Epithelial cell of esophagus (primary cell): ENCODE measurements around the gene DNAH17.

Experiments
- DNase-seq: peaks from one replicate; pipeline ENCODE4 v3.0.0; 2010; ENCODE audit warnings: low read depth
- H3K4me3 ChIP-seq: 2 replicates; pipeline ENCODE4 v1.5.1; 2011; ENCODE audit warnings: mild to moderate bottlenecking, low read length, control low read depth
- CTCF ChIP-seq: IDR thresholded peaks from 2 replicates; pipeline ENCODE4 v1.5.1; 2011; ENCODE audit warnings: low read depth, mild to moderate bottlenecking, low read length, control low read depth, inconsistent platforms; ENCODE audit not compliant: insufficient read depth; ENCODE audit errors: missing control alignments

The DNAH17 gene

GRCh38 chr17:78619334-78619733 is 42.1 kb upstream of the DNAH17 start:
- TF ChIP-seq CTCF, result no peak
- no peak for DNase-seq
- no peak overlapping the region for H3K4me3 ChIP-seq

GRCh38 chr17:78618264-78619066 is 41.3 kb upstream of the DNAH17 start:
- no peak for TF ChIP-seq CTCF
- H3K4me3 ChIP-seq, result no peak overlapping the region
- no peak for DNase-seq

- TF ChIP-seq CTCF, result no peak
- H3K4me3 ChIP-seq, result no peak overlapping the region
- no peak for DNase-seq
These were observed 40.4 kb upstream of the DNAH17 start for GRCh38 chr17:78617511-78618061.

GRCh38 chr17:78616946-78617345 is 39.8 kb upstream of the DNAH17 start:
- no peak for TF ChIP-seq CTCF
- no peak overlapping the region for H3K4me3 ChIP-seq
- DNase-seq, result no peak

GRCh38 chr17:78615631-78616030 is 38.4 kb upstream of the DNAH17 start:
- H3K4me3 ChIP-seq, result no peak overlapping the region
- TF ChIP-seq CTCF, result no peak
- DNase-seq, result no peak

- H3K4me3 ChIP-seq, result no peak overlapping the region
These were observed 36.2 kb upstream of the DNAH17 start for GRCh38 chr17:78613416-78613815.

More at GRCh38 chr17:78613416-78613815, 36.2 kb upstream of the DNAH17 start:
- TF ChIP-seq CTCF, result no peak
- DNase-seq, result no peak
